ENCODE data around the gene ATG7.

GRCh38 chr3:11538581-11538980 lies 266.4 kb downstream of the ATG7 start:
- TF ChIP-seq EZH2 (IDR thresholded peaks at IDR 0.05), result no peak
- TF ChIP-seq POLR2AphosphoS5 (IDR thresholded peaks at IDR 0.05; ENCODE audit: borderline replicate concordance, low read depth, low read length), result no peak
- TF ChIP-seq FOXP2 (optimal IDR thresholded peaks at IDR 0.05; ENCODE audit: control extremely low read depth, extremely low read length, insufficient read depth), result no peak

Measured in SK-N-MC (cell line).